ENCODE measurements around the gene SVIL. TPM values are rescaled to one million over a fixed set of nuclear protein-coding genes. Genes with fewer than 3 reads are reported as not detected.

The SVIL gene
- total RNA-seq, 2 donors from 2014 or later, result 39.5 to 46.4 TPM

GRCh38 chr10:29430101-29430500 lies 204.7 kb downstream of the SVIL start:
- Mint-ChIP-seq H3K27me3 (no peaks in the 10 kb centered on the region), H3K4me3 (no peak overlapping the region), H3K4me1 (peaks cover 13% of the 10 kb centered on the region), H3K27ac (no peak overlapping the region), H3K36me3 (ENCODE audit: low read depth) (peaks cover 2% of the 10 kb centered on the region)
- ATAC-seq, result no peak
- DNase-seq, result no peak
- peaks cover 4% of the 10 kb centered on the region for H3K9me3 ChIP-seq (ENCODE audit: control insufficient read depth, low read length, poor library complexity, severe bottlenecking)

DNA sequence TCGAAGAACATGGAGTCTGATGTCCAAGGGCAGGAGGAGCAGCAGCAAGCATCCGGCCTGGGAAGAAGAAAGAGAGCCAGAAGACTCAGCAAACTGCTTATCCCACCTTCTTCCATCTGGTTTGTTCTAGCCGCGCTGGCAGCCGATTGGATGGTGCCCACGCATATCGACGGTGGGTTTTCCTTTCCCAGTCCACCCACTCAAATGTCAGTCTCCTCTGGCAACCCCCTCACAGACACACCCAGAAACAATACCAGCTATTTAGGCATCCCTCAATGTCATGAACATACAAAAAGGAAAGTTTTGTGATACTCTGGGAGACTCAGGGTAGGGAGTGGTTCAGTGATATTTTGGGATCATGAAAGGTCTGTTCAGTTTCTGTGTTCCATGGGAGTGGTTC lies 206.3 kb downstream of the SVIL start:
- no peaks in the 10 kb centered on the region for H3K27me3 Mint-ChIP-seq
- no peak for DNase-seq
- no peak overlapping the region for H3K27ac Mint-ChIP-seq
- H3K4me1 Mint-ChIP-seq, result peaks cover 13% of the 10 kb centered on the region
- H3K4me3 Mint-ChIP-seq, result no peak overlapping the region
- H3K9me3 ChIP-seq (ENCODE audit: control insufficient read depth, low read length, poor library complexity, severe bottlenecking), result peaks cover 3% of the 10 kb centered on the region
- peaks cover 2% of the 10 kb centered on the region for H3K36me3 Mint-ChIP-seq (ENCODE audit: low read depth)
- ATAC-seq, result no peak

DNA sequence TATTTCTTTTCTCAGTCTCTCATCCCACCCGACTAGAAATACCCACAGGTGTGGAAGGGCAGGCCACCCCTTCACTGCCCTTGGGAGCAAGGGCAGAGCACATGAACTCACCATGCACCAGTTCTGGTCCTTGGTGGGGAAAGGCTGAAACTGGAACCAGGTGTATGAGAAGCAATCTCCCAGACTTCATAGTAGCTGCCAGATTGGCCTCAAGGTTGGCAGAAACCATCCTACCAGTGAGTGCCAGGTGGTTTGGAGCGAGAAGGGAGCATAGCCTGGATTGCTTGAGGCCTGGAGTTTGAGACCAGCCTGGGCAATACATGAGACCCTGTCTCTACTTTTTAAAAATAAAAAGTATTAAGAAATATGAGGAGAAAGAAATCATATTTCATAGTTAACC lies 207.1 kb downstream of the SVIL start:
- no peak overlapping the region for H3K4me3 Mint-ChIP-seq
- DNase-seq, result no peak
- H3K36me3 Mint-ChIP-seq (ENCODE audit: low read depth), result no peaks in the 10 kb centered on the region
- peaks cover 3% of the 10 kb centered on the region for H3K9me3 ChIP-seq (ENCODE audit: control insufficient read depth, low read length, poor library complexity, severe bottlenecking)
- no peak for ATAC-seq
- no peak overlapping the region for H3K27ac Mint-ChIP-seq
- H3K27me3 Mint-ChIP-seq, result no peaks in the 10 kb centered on the region
- peaks cover 13% of the 10 kb centered on the region for H3K4me1 Mint-ChIP-seq

- Mint-ChIP-seq H3K27ac (no peak overlapping the region), H3K36me3 (ENCODE audit: low read depth) (peaks cover 2% of the 10 kb centered on the region), H3K27me3 (no peaks in the 10 kb centered on the region), H3K4me1 (peaks cover 13% of the 10 kb centered on the region), H3K4me3 (no peak overlapping the region)
- DNase-seq (no peak), ATAC-seq (no peak)
- H3K9me3 ChIP-seq (ENCODE audit: control insufficient read depth, low read length, poor library complexity, severe bottlenecking), result peaks cover 3% of the 10 kb centered on the region
Observed at GRCh38 chr10:29426420-29426819, 208.4 kb downstream of the SVIL start.

GRCh38 chr10:29424017-29424416 lies 210.8 kb downstream of the SVIL start:
- no peak overlapping the region for H3K4me3 Mint-ChIP-seq
- H3K4me1 Mint-ChIP-seq, result peaks cover 6% of the 10 kb centered on the region
- H3K27ac Mint-ChIP-seq, result no peak overlapping the region
- H3K9me3 ChIP-seq (ENCODE audit: control insufficient read depth, low read length, poor library complexity, severe bottlenecking), result peaks cover 3% of the 10 kb centered on the region
- H3K36me3 Mint-ChIP-seq (ENCODE audit: low read depth), result peaks cover 2% of the 10 kb centered on the region
- ATAC-seq (no peak), DNase-seq (no peak)
- no peaks in the 10 kb centered on the region for H3K27me3 Mint-ChIP-seq

DNA sequence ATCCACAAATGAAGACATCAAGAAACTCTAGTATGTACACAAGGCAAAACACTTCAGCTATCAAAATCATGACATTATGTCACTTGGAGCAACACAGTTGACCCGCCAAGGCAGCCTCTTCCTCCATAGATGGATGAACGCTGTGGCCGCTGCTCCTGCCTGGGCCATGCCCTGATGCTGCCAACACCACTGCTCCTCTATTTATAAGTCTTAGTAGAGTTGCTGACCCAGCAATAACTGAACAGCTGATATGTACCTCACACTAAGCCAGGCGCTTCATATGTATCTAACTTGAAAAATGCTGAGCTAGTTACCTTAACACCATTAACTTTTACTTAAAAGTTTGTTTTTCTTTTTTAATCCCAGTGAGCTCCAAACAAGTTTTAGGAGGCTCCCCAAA lies 214.0 kb downstream of the SVIL start:
- DNase-seq (no peak), ATAC-seq (no peak)
- Mint-ChIP-seq H3K27ac (no peak overlapping the region), H3K36me3 (ENCODE audit: low read depth) (peaks cover 2% of the 10 kb centered on the region), H3K4me1 (peaks cover 2% of the 10 kb centered on the region), H3K27me3 (no peaks in the 10 kb centered on the region), H3K4me3 (no peak overlapping the region)
- H3K9me3 ChIP-seq (ENCODE audit: control insufficient read depth, low read length, poor library complexity, severe bottlenecking), result peaks cover 3% of the 10 kb centered on the region

DNA sequence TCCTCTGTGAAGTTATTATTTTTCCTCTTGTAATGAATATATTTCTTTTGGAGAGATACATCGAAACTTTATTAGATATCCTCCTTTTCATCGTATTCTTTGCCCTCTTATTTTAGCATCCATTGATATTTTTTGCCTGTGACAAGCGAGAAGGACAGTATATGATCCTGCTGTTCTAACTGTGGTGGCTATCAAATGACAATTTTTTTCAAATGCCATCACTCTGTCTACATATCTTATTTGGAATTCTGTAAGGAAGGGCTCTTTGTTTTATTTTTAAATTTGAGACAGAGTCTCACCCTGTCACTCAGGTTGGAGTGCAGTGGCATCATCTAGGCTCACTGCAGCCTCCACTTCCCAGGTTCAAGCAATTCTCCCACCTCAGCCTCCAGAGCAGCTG lies 217.4 kb downstream of the SVIL start:
- H3K9me3 ChIP-seq (ENCODE audit: control insufficient read depth, low read length, poor library complexity, severe bottlenecking), result no peaks in the 10 kb centered on the region
- peaks cover 11% of the 10 kb centered on the region for H3K4me1 Mint-ChIP-seq
- no peaks in the 10 kb centered on the region for H3K27me3 Mint-ChIP-seq
- no peak overlapping the region for H3K4me3 Mint-ChIP-seq
- H3K27ac Mint-ChIP-seq, result no peak overlapping the region
- peaks cover 2% of the 10 kb centered on the region for H3K36me3 Mint-ChIP-seq (ENCODE audit: low read depth)
- DNase-seq (no peak), ATAC-seq (no peak)

GRCh38 chr10:29415876-29416275 lies 218.9 kb downstream of the SVIL start:
- Mint-ChIP-seq H3K4me3 (no peak overlapping the region), H3K4me1 (peaks cover 18% of the 10 kb centered on the region), H3K27ac (no peak overlapping the region), H3K27me3 (no peaks in the 10 kb centered on the region), H3K36me3 (ENCODE audit: low read depth) (no peaks in the 10 kb centered on the region)
- H3K9me3 ChIP-seq (ENCODE audit: control insufficient read depth, low read length, poor library complexity, severe bottlenecking), result no peaks in the 10 kb centered on the region
- DNase-seq (no peak), ATAC-seq (no peak)

- H3K27me3 Mint-ChIP-seq, result no peaks in the 10 kb centered on the region
- H3K4me1 Mint-ChIP-seq, result peaks cover 23% of the 10 kb centered on the region
- H3K9me3 ChIP-seq (ENCODE audit: control insufficient read depth, low read length, poor library complexity, severe bottlenecking), result no peaks in the 10 kb centered on the region
- ATAC-seq (no peak), DNase-seq (no peak)
- H3K4me3 Mint-ChIP-seq, result no peak overlapping the region
- H3K36me3 Mint-ChIP-seq (ENCODE audit: low read depth), result peaks cover 2% of the 10 kb centered on the region
- H3K27ac Mint-ChIP-seq, result no peak overlapping the region
Observed at GRCh38 chr10:29414501-29414900, 220.3 kb downstream of the SVIL start.

DNA sequence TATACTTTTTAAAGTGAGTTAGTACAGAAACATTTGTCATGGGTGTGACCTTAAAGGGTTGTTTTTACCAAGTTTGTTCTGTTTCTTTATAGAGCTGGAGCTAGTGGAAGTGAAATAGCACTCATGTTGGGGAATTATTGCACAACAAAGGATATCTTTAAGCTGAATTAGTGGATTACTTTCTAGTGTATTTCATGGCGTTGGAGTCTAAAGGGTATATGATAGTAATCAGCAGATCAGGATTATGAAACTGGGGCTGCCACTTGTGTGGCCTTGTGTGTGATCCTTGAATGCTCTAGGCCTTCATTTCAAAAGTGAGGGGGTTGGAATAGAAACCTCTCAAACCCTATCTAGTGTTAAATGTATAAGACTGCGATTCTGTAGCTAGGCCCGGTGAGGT lies 222.3 kb downstream of the SVIL start:
- H3K27me3 Mint-ChIP-seq, result no peaks in the 10 kb centered on the region
- H3K36me3 Mint-ChIP-seq (ENCODE audit: low read depth), result peaks cover 5% of the 10 kb centered on the region
- DNase-seq (no peak), ATAC-seq (no peak)
- H3K27ac Mint-ChIP-seq, result no peak overlapping the region
- no peak overlapping the region for H3K4me3 Mint-ChIP-seq
- no peaks in the 10 kb centered on the region for H3K9me3 ChIP-seq (ENCODE audit: control insufficient read depth, low read length, poor library complexity, severe bottlenecking)
- peaks cover 31% of the 10 kb centered on the region for H3K4me1 Mint-ChIP-seq

- DNase-seq (no peak), ATAC-seq (no peak)
- Mint-ChIP-seq H3K27ac (no peak overlapping the region), H3K4me3 (no peak overlapping the region), H3K27me3 (no peaks in the 10 kb centered on the region), H3K36me3 (ENCODE audit: low read depth) (peaks cover 5% of the 10 kb centered on the region), H3K4me1 (peaks cover 31% of the 10 kb centered on the region)
- no peaks in the 10 kb centered on the region for H3K9me3 ChIP-seq (ENCODE audit: control insufficient read depth, low read length, poor library complexity, severe bottlenecking)
Observed at GRCh38 chr10:29411666-29412315, 223.0 kb downstream of the SVIL start.

GRCh38 chr10:29409241-29410054 lies 225.3 kb downstream of the SVIL start:
- no peaks in the 10 kb centered on the region for H3K27me3 Mint-ChIP-seq
- H3K4me3 Mint-ChIP-seq, result peak overlapping the region; percentile 99
- peak overlapping the region; percentile 89 for H3K27ac Mint-ChIP-seq
- ATAC-seq, result peak; percentile 74
- H3K36me3 Mint-ChIP-seq (ENCODE audit: low read depth), result peaks cover 5% of the 10 kb centered on the region
- DNase-seq, result peak in 1 of 3 donors; percentile 24
- H3K4me1 Mint-ChIP-seq, result peaks cover 25% of the 10 kb centered on the region
- no peaks in the 10 kb centered on the region for H3K9me3 ChIP-seq (ENCODE audit: control insufficient read depth, low read length, poor library complexity, severe bottlenecking)

DNA sequence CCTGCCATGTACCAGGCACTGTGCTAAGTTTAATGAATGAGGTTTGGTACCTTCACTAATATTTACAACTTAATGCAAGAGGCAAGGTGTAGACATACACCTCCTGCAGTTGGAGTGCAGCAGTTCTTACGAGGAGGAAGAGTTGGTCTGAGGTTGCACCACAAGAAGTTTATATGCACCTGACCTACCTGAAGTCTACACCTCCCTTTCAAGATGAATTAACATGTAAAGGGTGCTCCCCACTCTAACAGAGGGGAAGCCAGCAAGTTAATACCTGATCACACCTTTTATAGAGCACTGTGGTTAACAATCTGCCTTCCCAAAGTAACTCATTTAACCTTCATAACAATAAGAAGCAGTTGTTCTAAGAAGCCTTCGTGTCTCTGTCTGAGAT lies 225.9 kb downstream of the SVIL start:
- no peaks in the 10 kb centered on the region for H3K9me3 ChIP-seq (ENCODE audit: control insufficient read depth, low read length, poor library complexity, severe bottlenecking)
- H3K27ac Mint-ChIP-seq, result peak overlapping the region; percentile 89
- peak overlapping the region; percentile 99 for H3K4me3 Mint-ChIP-seq
- DNase-seq (no peak), ATAC-seq (peak; percentile 65)
- H3K4me1 Mint-ChIP-seq, result peaks cover 23% of the 10 kb centered on the region
- H3K27me3 Mint-ChIP-seq, result no peaks in the 10 kb centered on the region
- peaks cover 5% of the 10 kb centered on the region for H3K36me3 Mint-ChIP-seq (ENCODE audit: low read depth)
